ENCODE results near the gene GINS2. TPM values are rescaled to one million over a fixed set of nuclear protein-coding genes. Genes with fewer than 3 reads are reported as not detected.

GINS2 gene
- total and polyA plus RNA-seq, 12 donors = 0.06 to 7.5 (median 1.5) TPM

DNA sequence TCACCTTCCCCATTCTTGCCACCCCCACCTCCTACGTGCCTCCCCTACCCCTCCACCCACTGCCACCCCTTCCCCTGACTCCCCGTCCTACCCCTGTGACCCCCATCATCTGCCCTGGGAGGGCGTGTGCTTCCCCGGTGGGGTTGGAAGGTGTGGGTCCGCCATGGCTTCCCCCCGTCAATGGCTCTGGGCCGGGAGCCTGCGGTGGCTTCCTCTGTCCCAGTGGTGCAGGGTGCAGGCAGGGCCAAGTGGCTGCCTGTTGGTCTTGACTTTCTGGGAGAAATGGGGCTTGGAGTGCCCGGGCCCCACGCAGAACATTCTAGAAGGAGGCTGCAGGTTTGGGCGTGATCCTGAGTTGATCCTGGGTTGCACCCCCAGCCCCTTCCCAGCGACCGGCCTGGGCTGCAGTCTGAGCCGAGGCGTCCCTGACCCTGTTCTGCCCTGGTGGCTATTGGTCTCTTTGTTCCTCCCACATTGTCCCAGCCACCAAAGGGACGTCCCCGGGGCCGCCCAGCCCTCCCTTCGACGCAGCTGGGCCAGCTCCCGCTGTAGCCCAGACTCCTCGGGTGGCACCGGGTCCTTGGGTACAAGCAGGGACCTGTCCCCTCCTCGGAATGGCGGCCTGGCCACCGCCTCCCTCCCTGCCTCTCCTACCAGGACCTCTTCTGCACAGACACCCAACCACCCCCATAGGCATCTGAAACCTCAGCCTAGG is 49.9 kb downstream of the GINS2 start:
- 50 to 57% (median 53%) methylated on average over 8 to 26 of the region's 26 CpGs for WGBS, 4 donors
- TF ChIP-seq POLR2A (IDR thresholded peaks at IDR 0.05) (no peak), CTCF (IDR thresholded peaks at IDR 0.05) (no peak)
- H3K27ac ChIP-seq = peak overlapping the region; percentile 80 to 93 (median 93)

DNA sequence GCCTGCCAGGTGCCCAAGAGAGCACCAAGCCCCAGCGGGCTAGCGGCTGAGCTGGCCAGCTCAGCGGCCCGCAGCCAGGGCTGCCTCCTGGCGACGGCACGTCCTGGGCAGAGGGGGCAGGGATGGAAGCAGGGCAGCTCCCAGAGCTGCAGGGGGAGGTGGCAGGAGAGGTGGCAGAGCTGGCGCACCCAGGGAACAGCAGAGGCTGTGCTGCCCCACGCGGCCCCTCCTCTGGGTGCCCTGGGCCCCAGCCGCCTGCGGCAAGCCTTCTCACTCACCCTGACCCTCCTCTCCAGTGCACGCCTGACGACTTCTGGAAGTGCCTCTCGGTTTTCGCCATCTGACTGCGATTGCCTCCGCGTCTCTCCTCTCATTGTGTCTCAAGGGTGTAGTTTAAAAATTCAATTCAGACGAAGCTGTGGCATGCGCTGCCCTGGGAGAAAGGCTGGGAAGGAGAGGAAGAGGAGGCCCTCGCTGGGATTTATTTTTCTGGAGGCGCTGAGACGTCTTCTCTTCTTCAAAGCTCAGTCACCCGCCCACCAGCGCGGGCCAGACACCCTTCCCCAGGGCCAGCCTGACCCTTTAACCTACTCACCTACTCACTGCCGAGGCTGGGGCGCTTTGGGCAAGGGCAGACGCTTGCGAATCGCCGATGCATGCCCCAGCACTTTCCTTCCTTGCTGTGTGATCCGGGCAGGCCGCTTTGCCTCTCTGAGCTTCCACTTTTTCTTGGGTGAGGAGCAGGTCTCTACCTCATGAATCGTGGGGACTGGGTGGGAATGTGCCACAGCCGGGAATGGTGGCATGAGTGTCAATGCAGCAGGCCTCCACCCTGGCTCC is 50.7 kb downstream of the GINS2 start:
- H3K36me3 ChIP-seq (replicated peaks in 1 of 2) = no peaks in the 10 kb centered on the region
- intact Hi-C loops (cut with DNase I) = no loop called here
- TF ChIP-seq POLR2A (IDR thresholded peaks at IDR 0.05) (no peak), CTCF (IDR thresholded peaks at IDR 0.05) (no peak)
- 77 to 91% (median 89%) methylated on average over 30 to 37 of the region's 37 CpGs for WGBS, 4 donors
- H3K4me1 ChIP-seq (replicated peaks in 1 of 2) = peaks cover 50 to 72% of the 10 kb centered on the region in 2 donors
- peak overlapping the region in 4 of 5 donors; percentile 24 to 93 (median 86) for H3K27ac ChIP-seq
- peak in 3 of 7 donors; percentile 44 to 76 (median 50) for DNase-seq
- no peaks in the 10 kb centered on the region for H3K9me3 ChIP-seq (replicated peaks in 1 of 3)
- H3K4me3 ChIP-seq = no peak overlapping the region
- no peaks in the 10 kb centered on the region for H3K27me3 ChIP-seq

More for the DNA sequence above, 49.9 kb downstream of the GINS2 start:
- intact Hi-C loops (cut with DNase I) = no loop called here
- DNase-seq = peak; percentile 66 to 89 (median 79)
- Histone ChIP-seq H3K36me3 (replicated peaks in 1 of 2) (no peaks in the 10 kb centered on the region), H3K9me3 (replicated peaks in 1 of 3) (no peaks in the 10 kb centered on the region), H3K4me3 (no peak overlapping the region), H3K27me3 (no peaks in the 10 kb centered on the region), H3K4me1 (replicated peaks in 1 of 2) (peaks cover 50 to 72% of the 10 kb centered on the region in 2 donors)

- Histone ChIP-seq H3K9me3 (replicated peaks in 1 of 3) (no peaks in the 10 kb centered on the region), H3K27ac (peak overlapping the region in 4 of 5 donors; percentile 24 to 93 (median 65)), H3K27me3 (no peaks in the 10 kb centered on the region), H3K36me3 (replicated peaks in 1 of 2) (no peaks in the 10 kb centered on the region), H3K4me3 (no peak overlapping the region), H3K4me1 (replicated peaks in 1 of 2) (peaks cover 45 to 69% of the 10 kb centered on the region in 2 donors)
- no peak for DNase-seq
- TF ChIP-seq CTCF (IDR thresholded peaks at IDR 0.05) = no peak
- TF ChIP-seq POLR2A (IDR thresholded peaks at IDR 0.05) = no peak
- intact Hi-C loops (cut with DNase I) = no loop called here
- WGBS, 4 donors = 92 to 95% (median 93%) methylated on average over 24 to 36 of the region's 36 CpGs
Observed at GRCh38 chr16:85637061-85637807, 51.5 kb downstream of the GINS2 start.

Data from adrenal gland (tissue), 12 donors.